Lung (tissue), 12 donors: ENCODE results near the gene STT3A. TPM values are rescaled to one million over a fixed set of nuclear protein-coding genes. Genes with fewer than 3 reads are reported as not detected.

Experiments
- ATAC-seq: fragments of 200-7000 bp; cut with Tn5 transposase; one replicate; pipeline ENCODE4 v1.9.1; 2020; ENCODE audit warnings: moderate number of reproducible peaks; ENCODE audit not compliant: insufficient read depth, low FRiP score
- DNase-seq, 3 donors: peaks; one replicate each; pipeline ENCODE4 v3.0.0-alpha.2; 2013 to 2017
- H3K27ac ChIP-seq, 2 donors: one replicate each; pipeline ENCODE4 v1.5.1; 2013; ENCODE audit warnings: mild to moderate bottlenecking in 2 of 2, moderate library complexity in 2 of 2, control low read depth in 1 of 2, inconsistent platforms in 1 of 2, low read depth in 1 of 2, low read length in 1 of 2
- H3K27me3 ChIP-seq, 3 donors: one replicate each; pipeline ENCODE4 v1.5.1; 2013; ENCODE audit warnings: low read length in 2 of 3; ENCODE audit not compliant: control insufficient read depth in 3 of 3, insufficient read depth in 3 of 3
- H3K36me3 ChIP-seq, 4 donors: one replicate each; pipeline ENCODE4 v1.5.1; 2013; ENCODE audit warnings: low read length in 4 of 4, mild to moderate bottlenecking in 1 of 4, moderate library complexity in 1 of 4; ENCODE audit not compliant: control insufficient read depth in 4 of 4, insufficient read depth in 4 of 4
- H3K4me1 ChIP-seq, 5 donors: one replicate each; pipeline ENCODE4 v1.5.1; 2013; ENCODE audit warnings: low read length in 5 of 5, mild to moderate bottlenecking in 2 of 5, moderate library complexity in 1 of 5; ENCODE audit not compliant: control insufficient read depth in 5 of 5, insufficient read depth in 5 of 5
- H3K4me3 ChIP-seq: one replicate; pipeline ENCODE4 v1.5.1; 2013; ENCODE audit warnings: mild to moderate bottlenecking, control low read depth, moderate library complexity
- H3K9ac ChIP-seq, 2 donors: one replicate each; pipeline ENCODE4 v1.5.1; 2013; ENCODE audit warnings: low read length in 2 of 2, control low read depth in 1 of 2; ENCODE audit not compliant: insufficient read depth in 1 of 2
- H3K9me3 ChIP-seq, 4 donors: one replicate each; pipeline ENCODE4 v1.5.1; 2013; ENCODE audit warnings: low read length in 3 of 4, mild to moderate bottlenecking in 1 of 4, moderate library complexity in 1 of 4; ENCODE audit not compliant: control insufficient read depth in 4 of 4, insufficient read depth in 3 of 4
- CTCF ChIP-seq: IDR thresholded peaks from 2 replicates; pipeline ENCODE4 v1.5.1; 2012; ENCODE audit warnings: mild to moderate bottlenecking; ENCODE audit errors: control extremely low read depth, extremely low read depth
- WGBS, 2 donors: extraction: QIAGEN DNeasy Blood & Tissue Kit; methylation state at CpG; one replicate each; pipeline ENCODE4 v1.1.7; 2013; 5-methylcytosine and 5-hydroxymethylcytosine counted together
- polyA plus RNA-seq, 2 donors: library from polyadenylated mRNA; stranded (reverse); fragments of 200-250 nt; gene quantifications; one replicate each; pipeline ENCODE4 v1.2.1, GENCODE V29; 2013
- total RNA-seq, 2 donors: library from RNA; depleted of rRNA in 1 of 2; stranded (reverse); fragments of >200 nt in 1 of 2; gene quantifications; one replicate each; pipeline ENCODE4 v1.2.1, GENCODE V29; 2014 to 2021
- donor health status: control.
- donor health status: control.
- donor health status: Bipolar disorder and iron deficiency.
- donor health status: healthy.
- donor health status: DM: yes; HTN: yes; CAD: no.

STT3A gene
- total and polyA plus RNA-seq, 4 donors = 49.6 to 136 (median 101) TPM

- no peaks in the 10 kb centered on the region for H3K4me1 ChIP-seq
- ATAC-seq (no peak), DNase-seq (no peak)
- H3K36me3 ChIP-seq = peaks cover 0 to 2% (median 0%) of the 10 kb centered on the region in 4 donors
- no peak for TF ChIP-seq CTCF
- H3K9me3 ChIP-seq = peaks cover 0 to 5% (median 2%) of the 10 kb centered on the region in 4 donors
- WGBS, 2 donors = 98 to 100% methylated on average over 2 to 3 of the region's 3 CpGs
- no peak overlapping the region for H3K27ac ChIP-seq
- no peak overlapping the region for H3K4me3 ChIP-seq
- H3K27me3 ChIP-seq = no peaks in the 10 kb centered on the region
- H3K9ac ChIP-seq = no peak overlapping the region
These were observed 71.3 kb downstream of the STT3A start for GRCh38 chr11:125663910-125664309.

GRCh38 chr11:125667151-125667550, 74.5 kb downstream of the STT3A start:
- Histone ChIP-seq H3K27ac (no peak overlapping the region), H3K9ac (no peak overlapping the region), H3K9me3 (peaks cover 0 to 5% (median 2%) of the 10 kb centered on the region in 4 donors), H3K27me3 (no peaks in the 10 kb centered on the region), H3K36me3 (peaks cover 0 to 2% (median 0%) of the 10 kb centered on the region in 4 donors), H3K4me3 (no peak overlapping the region), H3K4me1 (no peaks in the 10 kb centered on the region)
- WGBS, 2 donors = 95 to 97% methylated on average over 2 of the region's 2 CpGs
- TF ChIP-seq CTCF = no peak
- DNase-seq (no peak), ATAC-seq (no peak)

GRCh38 chr11:125670172-125670571, 77.5 kb downstream of the STT3A start:
- Histone ChIP-seq H3K36me3 (peaks cover 0 to 2% (median 1%) of the 10 kb centered on the region in 4 donors), H3K9me3 (peaks cover 0 to 3% (median 0%) of the 10 kb centered on the region in 4 donors), H3K4me3 (no peak overlapping the region), H3K9ac (no peak overlapping the region), H3K4me1 (no peaks in the 10 kb centered on the region), H3K27ac (no peak overlapping the region), H3K27me3 (no peaks in the 10 kb centered on the region)
- 91 to 97% methylated on average over 1 of the region's 1 CpG for WGBS, 2 donors
- no peak for ATAC-seq
- DNase-seq = no peak
- TF ChIP-seq CTCF = no peak

- WGBS, 2 donors = 77 to 82% methylated on average over 2 of the region's 2 CpGs
- H3K4me1 ChIP-seq = no peaks in the 10 kb centered on the region
- H3K4me3 ChIP-seq = no peak overlapping the region
- H3K36me3 ChIP-seq = peaks cover 0 to 4% (median 2%) of the 10 kb centered on the region in 4 donors
- no peak overlapping the region for H3K9ac ChIP-seq
- no peaks in the 10 kb centered on the region for H3K9me3 ChIP-seq
- no peak for DNase-seq
- TF ChIP-seq CTCF = no peak
- H3K27me3 ChIP-seq = no peaks in the 10 kb centered on the region
- no peak for ATAC-seq
- no peak overlapping the region for H3K27ac ChIP-seq
These were observed 78.9 kb downstream of the STT3A start for GRCh38 chr11:125671561-125671960.
